T-helper 2 cell (primary cell): Measurements from ENCODE around the gene BMP15.
A peak's percentile ranks its signal among the peaks of the same experiment; 100 is the strongest.

ENCODE experiments used
- DNase-seq, 5 experiments: peaks; one replicate each; pipeline versions ENCODE4 v3.0.0 to v3.0.0-alpha.2; 2012 to 2022
- total RNA-seq, 2 donors: gene quantifications; one replicate each; lab custom pipeline; 2026; lab: John Stamatoyannopoulos, UW

The BMP15 gene
- total RNA-seq, result 0 reads per million in 2 donors

DNA sequence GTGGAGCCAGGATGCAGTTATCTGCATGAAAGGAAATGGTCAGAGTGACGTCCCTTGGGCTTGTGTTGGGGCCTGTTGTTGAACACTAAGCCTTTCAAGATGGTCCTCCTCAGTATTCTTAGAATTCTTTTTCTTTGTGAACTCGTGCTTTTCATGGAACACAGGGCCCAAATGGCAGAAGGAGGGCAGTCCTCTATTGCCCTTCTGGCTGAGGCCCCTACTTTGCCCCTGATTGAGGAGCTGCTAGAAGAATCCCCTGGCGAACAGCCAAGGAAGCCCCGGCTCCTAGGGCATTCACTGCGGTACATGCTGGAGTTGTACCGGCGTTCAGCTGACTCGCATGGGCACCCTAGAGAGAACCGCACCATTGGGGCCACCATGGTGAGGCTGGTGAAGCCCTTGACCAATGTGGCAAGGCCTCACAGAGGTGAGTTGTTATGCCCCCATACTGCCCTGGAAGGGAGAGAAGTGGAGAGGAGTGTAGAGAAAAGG lies at the start of gene BMP15:
TSS of gene BMP15 (plus strand) at position 51 of the 492 bp plus-strand sequence. CDS start at position 100, 49 bp downstream.
- no peak for DNase-seq

GRCh38 chrX:50863471-50863870 lies 47.1 kb upstream of the BMP15 start:
- DNase-seq, result no peak

DNA sequence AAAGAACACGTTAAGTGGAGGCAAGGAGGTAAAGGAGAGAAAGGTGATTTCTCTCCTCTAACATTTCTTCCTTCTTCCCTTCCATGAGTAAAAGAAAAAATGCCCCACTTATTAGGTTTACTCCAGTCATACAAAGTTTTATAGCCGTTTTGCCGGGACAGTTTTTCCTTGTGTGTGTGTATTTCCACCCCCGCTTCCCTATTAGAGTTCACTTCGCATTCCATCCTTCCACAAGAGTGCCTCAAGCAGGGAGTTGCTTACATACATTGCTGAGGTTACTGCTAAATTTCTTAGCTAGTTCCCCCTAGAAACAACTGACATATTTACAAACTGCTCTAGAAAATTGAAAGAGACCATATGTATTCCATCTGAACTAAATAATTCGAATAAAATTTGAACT lies 45.2 kb upstream of the BMP15 start:
- DNase-seq, result no peak

DNA sequence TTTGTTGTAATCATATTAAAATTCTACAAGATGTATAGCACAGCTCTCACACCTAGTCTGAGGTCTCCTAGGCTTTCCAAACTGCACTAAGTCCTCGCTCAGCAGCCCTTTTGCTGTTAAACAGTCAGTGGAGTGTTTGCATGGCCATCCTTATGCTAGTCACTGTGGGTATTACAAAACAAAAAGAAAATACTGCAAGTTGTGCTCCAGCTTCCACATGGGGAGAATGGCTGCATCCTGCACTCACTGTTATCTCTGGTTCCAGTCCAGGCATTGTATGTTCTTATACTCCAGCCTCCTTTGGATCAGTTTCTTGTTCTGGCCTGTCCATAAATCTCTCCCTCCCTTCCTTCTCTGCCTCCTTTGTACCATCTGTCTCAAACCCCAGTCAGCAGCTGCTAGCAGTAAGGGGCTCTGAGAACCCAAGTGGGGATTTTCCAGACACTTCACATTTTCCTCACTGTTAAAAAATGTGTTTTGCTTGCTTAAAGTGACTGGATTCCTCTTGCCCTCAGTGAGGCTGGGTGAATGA lies 38.5 kb upstream of the BMP15 start:
- DNase-seq, result no peak

DNA sequence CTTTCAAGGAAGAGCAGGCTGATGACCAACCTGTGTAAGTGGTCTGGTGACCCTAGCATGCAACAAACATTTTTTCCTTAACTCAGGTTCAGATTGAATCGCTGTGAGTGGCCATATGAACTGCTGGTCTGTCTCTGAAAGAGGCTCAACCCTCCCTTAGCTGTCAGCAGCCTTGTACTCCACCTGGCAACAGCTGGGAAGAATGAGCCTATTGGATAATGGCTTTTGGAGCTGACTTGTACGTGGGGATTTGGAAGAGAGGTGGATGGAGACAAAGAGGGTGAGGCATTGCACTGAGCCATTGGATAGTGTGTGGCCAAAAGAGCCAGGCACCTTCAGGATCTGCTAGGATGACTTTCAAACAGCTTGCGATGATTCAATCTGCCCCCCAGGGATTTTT lies 35.7 kb upstream of the BMP15 start:
- DNase-seq, result no peak

GRCh38 chrX:50876551-50876950 lies 34.0 kb upstream of the BMP15 start:
- DNase-seq, result no peak

DNA sequence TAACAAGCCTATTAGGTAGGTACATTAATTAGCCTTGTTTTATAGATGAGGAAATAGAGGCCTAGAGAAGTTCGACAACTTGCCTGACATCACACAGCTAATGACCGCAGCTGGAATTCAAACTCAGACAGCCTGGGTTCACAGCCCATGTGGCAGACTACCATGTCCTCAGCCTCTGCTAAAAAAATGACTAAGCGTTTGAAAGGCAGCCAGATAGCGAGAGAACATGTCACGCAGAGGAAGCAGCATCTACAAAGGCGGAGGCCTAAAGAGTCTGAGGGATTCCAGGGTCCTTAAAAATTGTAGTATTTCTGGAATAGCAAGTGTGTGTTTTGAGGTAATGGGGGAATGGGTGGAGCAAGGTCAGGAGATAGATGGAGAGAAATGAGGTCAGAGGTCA lies 33.2 kb upstream of the BMP15 start:
- DNase-seq, result no peak

GRCh38 chrX:50881028-50881427 lies 29.5 kb upstream of the BMP15 start:
- no peak for DNase-seq

GRCh38 chrX:50888884-50889283 lies 21.7 kb upstream of the BMP15 start:
- no peak for DNase-seq

- no peak for DNase-seq
Measured at GRCh38 chrX:50889582-50889981, 21.0 kb upstream of the BMP15 start.

DNA sequence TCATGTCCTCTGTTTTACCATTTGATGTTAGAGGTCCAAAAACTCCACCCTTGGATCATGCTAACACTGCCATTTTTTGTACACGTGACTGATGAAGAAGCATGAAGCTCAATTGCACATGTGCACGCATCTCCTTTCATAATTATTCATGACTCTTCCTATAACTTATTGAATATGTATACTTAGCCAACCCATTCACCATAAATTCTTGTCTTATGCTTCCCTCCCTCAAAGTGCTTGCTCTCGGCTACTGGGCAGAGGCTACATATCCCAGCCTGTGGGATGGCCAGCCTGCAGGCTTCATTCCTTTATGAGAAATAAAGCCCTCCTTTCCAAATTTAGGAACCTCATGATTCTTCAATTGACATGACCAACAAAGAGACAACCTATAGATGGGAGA lies 17.5 kb upstream of the BMP15 start:
- DNase-seq, result no peak

GRCh38 chrX:50893466-50893865 lies 17.1 kb upstream of the BMP15 start:
- no peak for DNase-seq

- DNase-seq, result peak in 1 of 5 experiments; percentile 7
Measured at GRCh38 chrX:50905334-50905733, 5.2 kb upstream of the BMP15 start.

GRCh38 chrX:50913520-50913919 lies 3.0 kb downstream of the BMP15 start:
- no peak for DNase-seq

- DNase-seq, result no peak
Measured at GRCh38 chrX:50920132-50920531, 9.6 kb downstream of the BMP15 start.

- DNase-seq, result no peak
Measured at GRCh38 chrX:50927127-50927526, 16.6 kb downstream of the BMP15 start.

DNA sequence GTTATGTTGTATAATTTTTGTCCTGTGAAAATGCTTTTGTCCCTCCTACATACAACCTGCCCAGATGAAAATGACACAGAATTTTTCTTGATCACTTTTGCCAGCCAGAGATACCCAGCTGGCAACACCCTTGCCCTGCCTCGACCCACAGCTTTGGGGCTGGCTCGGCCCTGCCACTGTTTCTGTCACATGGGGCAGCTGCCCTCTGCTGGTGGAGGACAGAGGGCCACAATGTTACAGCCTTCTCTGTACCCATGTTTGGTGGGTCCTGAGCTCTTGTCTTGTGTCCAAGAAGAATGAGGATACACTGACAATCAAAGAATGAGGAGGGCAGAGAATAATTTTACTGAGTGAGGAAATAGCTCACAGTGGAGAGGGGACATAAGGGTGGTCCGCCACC lies 31.1 kb downstream of the BMP15 start:
- DNase-seq, result no peak

DNA sequence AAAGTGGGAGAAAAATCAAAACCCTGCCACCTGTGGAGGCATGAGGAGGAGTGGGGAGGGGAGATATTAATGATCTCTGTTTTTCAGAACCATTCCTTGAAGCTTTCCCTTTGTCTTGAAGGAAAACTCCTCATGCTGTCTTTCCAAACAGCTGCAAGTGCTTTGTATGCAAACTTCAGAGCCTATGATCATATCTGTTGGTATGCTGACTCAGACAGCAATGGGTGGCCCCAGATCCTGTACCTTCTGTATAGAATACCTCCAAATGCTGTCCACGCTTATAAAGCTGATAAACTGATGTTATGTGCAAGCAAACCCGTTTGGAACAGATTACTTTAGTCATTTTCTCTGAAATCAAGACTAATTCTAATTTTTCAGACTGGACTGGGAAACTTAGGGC lies 31.9 kb downstream of the BMP15 start:
- DNase-seq, result no peak

- no peak for DNase-seq
Measured at GRCh38 chrX:50952406-50952805, 41.9 kb downstream of the BMP15 start.

DNA sequence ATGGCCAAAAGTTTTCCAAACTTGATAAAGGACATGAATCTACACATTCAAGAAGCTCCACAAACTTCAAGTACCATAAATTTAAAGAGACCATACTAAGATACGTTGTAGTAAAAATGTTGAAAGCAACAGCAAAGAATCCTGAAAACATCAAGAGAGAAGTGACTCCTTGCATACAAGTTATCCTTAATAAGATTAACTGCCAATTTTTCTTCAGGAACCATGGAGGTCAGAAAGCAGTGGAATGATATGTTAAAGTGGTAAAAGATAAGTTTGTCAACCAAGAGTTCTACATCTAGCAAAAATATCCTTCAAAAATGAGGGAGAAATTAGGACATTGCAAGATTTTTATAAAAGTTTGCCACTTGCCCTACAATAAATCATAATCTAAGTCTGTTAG lies 43.3 kb downstream of the BMP15 start:
- DNase-seq, result no peak

GRCh38 chrX:50962156-50962555 lies 51.6 kb downstream of the BMP15 start:
- DNase-seq, result no peak

DNA sequence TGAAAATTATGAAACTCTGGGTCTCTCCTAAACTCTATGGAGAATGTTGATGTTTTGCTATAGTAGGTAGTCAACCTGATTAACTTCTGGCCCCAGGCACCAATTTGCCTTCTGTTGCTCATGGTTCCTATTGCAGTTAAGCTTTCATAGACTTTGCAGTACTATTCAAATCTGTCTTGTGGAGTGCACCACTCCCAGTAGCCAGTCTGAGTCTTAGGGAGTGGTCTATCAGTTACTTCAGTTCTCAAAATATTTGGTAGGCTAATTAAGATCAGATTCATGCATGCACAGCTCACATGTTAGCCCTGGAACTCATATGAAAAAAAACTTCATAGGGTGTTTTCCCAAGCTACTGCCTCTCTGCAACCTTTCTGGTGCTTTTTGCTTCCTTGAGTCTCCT lies 53.3 kb downstream of the BMP15 start:
- no peak for DNase-seq
